ENCODE results near the gene RIPPLY2.
A peak's percentile ranks its signal among the peaks of the same experiment; 100 is the strongest.

DNA sequence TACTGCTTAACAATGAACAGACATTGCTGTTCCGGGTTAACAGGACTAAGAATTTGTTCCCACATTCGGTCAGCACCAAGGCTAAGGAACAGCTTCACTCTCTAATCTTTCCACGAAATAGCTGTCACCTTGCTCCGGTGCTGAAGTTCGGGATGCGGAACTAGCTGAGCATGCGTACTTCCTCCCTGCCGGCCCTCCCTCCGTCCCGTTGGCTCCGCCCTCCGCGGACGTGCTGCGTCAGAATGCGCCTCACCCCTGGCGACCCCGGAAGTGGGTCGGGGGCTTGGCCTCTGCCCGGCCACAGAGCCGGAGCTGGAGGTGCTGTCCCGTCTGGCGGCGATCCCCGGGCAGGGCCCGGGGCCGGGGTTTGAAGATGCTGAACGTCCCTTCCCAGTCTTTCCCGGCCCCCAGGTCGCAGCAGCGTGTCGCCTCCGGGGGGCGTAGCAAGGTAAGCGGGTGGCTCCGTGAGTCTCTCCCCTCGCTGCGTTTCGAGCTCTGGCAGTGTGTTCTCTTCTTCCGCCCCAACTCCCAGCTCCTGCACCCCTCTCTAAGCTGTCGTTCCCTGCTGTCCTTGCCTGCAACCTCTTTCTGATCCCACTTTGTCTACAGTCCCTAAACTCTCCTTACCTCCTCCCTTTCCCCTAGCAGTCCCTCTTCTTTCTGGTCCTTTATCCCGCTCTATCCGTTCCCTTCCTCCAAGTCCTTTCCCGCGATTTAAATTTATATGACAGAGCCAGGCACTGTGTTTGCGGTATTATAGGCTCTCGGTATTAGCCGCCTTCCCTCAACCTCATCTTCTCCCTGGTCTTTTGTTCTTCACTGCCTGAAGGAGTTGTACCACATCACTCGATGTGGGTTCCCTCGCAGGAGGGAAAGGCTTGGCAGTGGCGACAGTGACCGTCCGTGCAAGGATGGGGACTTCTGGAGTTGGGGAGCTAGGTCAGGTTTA, 6.5 kb downstream of the RIPPLY2 start, which contains the start of gene CYB5R4:
- TF ChIP-seq, protein P1, sequence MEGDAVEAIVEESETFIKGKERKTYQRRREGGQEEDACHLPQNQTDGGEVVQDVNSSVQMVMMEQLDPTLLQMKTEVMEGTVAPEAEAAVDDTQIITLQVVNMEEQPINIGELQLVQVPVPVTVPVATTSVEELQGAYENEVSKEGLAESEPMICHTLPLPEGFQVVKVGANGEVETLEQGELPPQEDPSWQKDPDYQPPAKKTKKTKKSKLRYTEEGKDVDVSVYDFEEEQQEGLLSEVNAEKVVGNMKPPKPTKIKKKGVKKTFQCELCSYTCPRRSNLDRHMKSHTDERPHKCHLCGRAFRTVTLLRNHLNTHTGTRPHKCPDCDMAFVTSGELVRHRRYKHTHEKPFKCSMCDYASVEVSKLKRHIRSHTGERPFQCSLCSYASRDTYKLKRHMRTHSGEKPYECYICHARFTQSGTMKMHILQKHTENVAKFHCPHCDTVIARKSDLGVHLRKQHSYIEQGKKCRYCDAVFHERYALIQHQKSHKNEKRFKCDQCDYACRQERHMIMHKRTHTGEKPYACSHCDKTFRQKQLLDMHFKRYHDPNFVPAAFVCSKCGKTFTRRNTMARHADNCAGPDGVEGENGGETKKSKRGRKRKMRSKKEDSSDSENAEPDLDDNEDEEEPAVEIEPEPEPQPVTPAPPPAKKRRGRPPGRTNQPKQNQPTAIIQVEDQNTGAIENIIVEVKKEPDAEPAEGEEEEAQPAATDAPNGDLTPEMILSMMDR (IDR thresholded peaks at IDR 0.05): peak; percentile 63
- TF ChIP-seq ZFX (IDR thresholded peaks at IDR 0.05; ENCODE audit: borderline replicate concordance): no peak
